Activated effector memory CD4-positive, alpha-beta T cell treated with anti-CD3 and anti-CD28 coated beads, Interleukin-2, amount 50 U/mL, for 16 hours (primary cell): Measurements from ENCODE around the gene PTPN14.
A peak's percentile ranks its signal among the peaks of the same experiment; 100 is the strongest.

Source experiments
- DNase-seq: peaks from one replicate; pipeline ENCODE4 v3.0.0-alpha.2; 2020

The PTPN14 gene

DNA sequence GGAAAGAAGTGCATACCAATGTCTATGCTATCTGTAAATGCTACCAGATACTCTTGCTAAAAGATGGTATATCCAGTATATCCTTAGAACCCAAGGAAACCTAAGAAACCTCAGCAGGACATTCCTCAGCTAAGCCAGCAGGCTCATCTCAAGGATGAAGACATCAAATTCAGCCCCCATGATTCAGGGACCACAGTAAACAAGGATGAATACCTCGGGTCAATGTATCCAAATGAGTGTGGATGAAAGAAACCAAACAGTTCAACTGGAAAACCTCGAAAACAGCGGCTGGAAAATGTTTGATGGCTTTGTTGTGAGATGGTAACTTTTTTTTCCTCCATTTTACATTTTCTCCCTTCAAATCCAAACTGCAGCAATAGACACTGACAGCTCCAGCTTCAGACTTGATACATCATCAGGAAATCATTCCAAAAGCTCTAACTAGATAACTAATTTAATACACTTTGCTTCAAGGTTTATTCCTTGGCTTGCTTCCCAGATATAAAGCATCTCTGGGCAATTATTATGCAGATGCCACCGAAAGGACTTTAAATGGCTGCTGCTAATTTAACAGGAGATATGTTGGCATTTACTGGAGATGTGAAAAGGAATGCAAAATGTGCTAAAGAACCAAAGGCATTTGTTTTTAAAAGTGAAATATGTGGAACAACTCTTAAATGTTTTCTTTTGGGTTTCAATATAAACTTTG is 196.8 kb downstream of the PTPN14 start:
- no peak for DNase-seq

DNA sequence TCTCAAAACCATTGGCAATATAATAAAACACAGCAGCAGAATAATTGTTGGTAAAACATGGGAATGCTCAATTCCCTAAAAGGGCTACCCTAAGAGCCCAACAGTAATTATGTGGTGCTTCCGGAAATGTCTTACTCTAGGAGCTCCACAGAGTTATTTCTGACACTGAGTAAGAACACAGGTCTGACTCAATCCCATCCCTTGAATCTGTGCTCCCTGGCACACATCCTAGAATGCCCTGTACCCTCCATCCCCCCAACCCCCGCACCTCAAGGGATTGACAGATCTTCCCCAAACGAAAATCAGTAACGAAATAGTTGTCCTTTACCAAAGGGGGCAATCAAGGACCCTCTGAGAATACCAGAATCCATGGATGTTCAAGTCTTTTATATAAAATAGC is 198.6 kb downstream of the PTPN14 start:
- no peak for DNase-seq

DNA sequence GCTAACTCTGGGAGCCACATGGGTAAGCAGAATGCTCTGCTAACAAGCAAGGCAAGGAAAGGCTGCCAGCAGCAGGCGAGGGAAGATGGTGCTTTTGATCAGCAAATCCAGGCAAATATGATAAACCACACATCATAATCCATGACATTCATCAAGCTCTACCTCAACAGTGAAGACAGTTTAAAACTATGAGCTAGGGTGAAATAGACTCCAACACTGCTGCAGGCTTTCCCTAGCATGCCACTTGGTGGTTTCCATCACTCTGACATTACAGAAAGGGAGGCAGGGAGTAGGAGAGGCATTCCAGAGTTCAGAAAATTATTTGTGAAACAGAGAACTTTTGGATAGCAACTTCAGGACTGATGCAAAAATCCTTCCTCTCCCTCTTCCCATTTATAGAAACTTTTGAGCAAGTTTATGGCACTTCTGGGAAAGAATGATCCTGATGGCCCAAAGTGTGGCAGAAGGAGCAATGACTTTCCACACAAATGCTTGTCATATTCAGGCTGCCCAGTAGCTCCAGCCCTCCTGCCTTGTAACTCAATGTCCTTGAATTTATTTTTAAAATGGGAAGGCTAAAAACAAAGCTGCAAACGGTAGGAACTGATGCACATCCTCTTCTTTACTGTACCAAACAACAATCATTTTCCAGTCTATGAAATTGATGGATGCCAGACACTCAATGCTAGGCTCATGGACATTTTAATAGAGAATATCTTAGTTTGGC is 199.7 kb downstream of the PTPN14 start:
- DNase-seq = no peak

GRCh38 chr1:214349781-214350180 is 201.6 kb downstream of the PTPN14 start:
- DNase-seq = no peak

DNA sequence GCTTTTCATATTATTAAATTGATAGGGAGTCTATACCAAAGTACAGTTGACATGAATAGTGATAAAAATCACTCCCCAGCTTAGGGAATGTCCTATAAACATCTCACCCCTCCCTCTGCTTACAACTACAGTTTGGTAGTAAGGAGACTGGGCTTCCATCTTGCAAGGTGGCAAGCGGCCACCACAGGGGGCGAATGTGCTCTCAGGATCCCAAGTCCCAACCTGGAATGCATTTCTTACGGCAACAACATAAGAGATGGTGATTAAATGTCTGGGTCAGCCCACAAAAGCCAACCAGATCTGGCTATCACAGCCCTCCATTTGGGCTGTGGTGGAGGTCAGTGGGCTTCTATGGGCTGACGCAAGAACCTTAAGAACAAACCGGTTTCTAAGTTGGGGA is 202.4 kb downstream of the PTPN14 start:
- no peak for DNase-seq

- no peak for DNase-seq
Observed at GRCh38 chr1:214344897-214345296, 206.5 kb downstream of the PTPN14 start.

GRCh38 chr1:214342525-214342924 is 208.9 kb downstream of the PTPN14 start:
- no peak for DNase-seq

GRCh38 chr1:214341932-214342331 is 209.5 kb downstream of the PTPN14 start:
- no peak for DNase-seq

- DNase-seq = no peak
Observed at GRCh38 chr1:214341459-214341858, 209.9 kb downstream of the PTPN14 start.

DNA sequence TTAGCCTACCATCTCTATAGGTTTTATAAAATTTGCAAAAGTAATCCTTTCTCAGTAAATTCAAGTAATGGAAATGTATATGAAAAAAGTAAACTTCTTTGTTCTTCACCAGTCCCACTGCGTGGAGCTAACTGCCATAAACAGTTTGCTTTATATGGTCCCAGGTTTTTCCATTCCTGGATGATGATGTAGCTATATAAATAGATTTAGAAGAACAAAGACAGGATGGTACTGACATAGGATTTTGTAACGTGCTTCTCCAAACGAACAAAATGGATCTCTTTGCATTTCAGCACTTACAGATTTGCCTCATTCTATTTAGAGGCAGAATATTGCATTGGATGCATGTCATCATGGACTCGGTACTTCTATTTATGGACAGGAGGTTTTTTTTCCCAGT is 213.2 kb downstream of the PTPN14 start:
- DNase-seq = no peak

DNA sequence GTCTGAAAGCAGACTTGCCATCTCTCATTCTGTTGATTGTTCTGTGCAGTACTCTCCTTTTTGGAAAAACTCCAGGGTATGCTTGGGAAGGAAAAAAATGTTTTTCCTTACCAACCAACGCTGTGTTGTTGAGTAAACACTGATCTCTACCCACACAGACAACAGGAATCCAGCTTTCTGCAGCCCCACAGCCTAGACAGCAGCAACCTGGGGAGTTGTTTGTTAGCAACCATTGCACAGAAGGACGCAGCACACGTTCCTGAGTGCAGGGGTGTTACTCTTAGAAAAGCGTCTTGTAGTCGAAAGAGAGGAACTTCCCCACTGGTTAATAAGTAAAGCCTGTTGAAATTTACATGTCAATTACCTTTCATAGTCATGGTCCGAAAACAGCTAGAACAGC is 213.9 kb downstream of the PTPN14 start:
- no peak for DNase-seq

- DNase-seq = no peak
Observed at GRCh38 chr1:214337015-214337414, 214.4 kb downstream of the PTPN14 start.

DNA sequence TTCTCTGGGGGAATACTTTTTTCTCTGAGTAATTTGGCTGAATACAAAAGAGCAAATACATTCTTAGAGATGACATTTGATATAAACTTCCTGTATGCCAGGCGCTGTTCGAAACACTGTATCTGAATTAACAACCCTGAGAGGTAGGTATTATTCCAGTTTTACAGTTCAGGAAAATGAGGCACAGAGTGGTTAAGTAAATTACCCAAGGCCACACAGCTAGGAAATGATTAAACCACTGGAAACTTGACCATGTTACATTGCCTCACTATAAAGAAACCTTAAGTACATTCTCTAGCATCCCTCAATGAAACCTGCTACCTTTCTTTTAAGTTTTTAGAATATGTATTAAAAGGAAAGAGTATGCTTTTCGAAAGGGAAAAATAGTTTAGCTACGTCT is 215.8 kb downstream of the PTPN14 start:
- DNase-seq = no peak

DNA sequence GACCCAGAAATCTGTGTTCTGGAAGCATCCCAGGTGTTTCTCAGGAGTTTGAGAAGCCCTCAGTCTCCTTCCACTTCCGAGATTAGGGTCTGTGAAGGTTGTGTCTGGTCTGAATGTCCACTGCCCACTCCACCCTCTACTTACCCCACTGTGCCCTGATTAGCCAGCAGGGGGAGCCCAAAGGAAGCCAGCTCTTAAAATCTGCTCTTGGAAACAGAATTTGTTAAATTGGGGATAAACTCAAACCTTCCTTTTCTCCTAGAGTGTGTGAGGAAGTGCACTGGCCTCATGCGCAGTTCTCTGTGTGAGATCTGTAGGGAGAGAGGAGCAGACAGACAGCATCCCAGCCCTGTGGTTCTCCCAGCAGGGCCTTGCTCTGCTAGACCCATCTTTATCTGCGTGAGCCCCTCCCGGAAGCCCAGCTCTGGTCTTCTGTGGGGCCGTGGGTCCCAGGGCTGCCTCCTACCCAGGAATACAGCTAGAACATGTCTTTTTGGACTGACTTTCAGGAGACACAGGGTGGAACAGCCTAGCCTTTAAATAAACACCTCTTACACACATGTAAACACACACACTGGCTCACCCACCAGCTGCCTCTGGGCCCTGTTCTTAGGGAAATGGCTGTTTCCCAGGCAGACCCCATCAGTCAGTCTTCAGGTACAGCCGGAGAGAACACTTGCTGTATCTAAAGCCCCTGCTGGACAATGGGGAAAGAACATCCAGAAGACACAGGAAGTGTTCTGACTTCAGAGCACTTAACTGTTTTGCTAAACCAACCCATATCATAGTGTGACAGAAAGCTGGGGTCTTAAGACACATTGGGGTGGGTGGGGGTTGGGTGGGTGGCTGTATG is 218.2 kb downstream of the PTPN14 start:
- DNase-seq = peak; percentile 74

DNA sequence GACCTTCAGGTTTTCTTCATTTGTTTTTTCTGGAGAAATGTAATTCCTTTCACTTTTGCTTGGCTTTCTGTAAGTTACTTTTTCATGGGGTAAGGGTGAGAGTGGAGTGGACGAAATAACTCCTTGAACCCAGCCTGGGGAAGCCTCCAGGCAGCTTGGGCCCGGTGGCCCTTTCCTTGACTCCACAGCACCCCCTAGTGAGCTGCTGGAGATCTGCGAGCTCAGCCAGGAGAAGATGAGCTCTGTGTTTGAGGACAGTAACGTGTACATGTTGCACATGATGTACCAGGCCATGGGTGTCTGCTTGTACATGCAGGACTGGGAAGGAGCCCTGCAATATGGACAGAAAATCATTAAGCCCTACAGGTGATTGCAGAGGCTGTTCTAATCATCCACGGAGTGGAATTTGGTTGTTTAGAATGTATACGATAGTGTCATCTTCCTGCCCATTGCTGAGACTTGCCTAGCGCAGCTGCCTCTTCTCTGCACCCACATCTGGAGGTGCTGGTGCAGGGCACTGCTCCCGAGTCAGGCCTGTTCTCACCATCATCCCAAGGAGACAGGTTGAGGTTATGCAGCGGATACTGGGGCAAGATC is 219.5 kb downstream of the PTPN14 start:
- peak; percentile 77 for DNase-seq

- DNase-seq = no peak
Observed at GRCh38 chr1:214331180-214331579, 220.2 kb downstream of the PTPN14 start.

DNA sequence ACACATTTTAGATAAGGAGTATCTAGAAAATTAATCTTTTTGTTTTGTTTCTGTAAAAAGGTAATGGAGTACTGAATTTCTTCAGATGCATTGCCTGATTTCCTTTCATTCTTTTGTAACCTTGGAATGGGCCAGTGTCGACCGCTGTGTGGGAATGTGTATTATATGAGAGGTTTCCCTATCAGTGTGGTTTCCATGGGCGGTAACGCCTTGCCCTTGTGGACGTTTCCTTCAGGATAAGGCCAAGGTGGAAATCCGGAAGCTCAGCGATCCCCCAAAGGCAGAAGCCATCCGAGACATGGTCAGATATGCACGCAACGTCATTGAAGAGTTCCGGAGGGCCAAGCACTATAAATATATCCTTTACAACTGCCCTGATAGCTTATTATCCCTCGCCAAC is 220.7 kb downstream of the PTPN14 start:
- DNase-seq = no peak

GRCh38 chr1:214330222-214330621 is 221.2 kb downstream of the PTPN14 start:
- DNase-seq = no peak

DNA sequence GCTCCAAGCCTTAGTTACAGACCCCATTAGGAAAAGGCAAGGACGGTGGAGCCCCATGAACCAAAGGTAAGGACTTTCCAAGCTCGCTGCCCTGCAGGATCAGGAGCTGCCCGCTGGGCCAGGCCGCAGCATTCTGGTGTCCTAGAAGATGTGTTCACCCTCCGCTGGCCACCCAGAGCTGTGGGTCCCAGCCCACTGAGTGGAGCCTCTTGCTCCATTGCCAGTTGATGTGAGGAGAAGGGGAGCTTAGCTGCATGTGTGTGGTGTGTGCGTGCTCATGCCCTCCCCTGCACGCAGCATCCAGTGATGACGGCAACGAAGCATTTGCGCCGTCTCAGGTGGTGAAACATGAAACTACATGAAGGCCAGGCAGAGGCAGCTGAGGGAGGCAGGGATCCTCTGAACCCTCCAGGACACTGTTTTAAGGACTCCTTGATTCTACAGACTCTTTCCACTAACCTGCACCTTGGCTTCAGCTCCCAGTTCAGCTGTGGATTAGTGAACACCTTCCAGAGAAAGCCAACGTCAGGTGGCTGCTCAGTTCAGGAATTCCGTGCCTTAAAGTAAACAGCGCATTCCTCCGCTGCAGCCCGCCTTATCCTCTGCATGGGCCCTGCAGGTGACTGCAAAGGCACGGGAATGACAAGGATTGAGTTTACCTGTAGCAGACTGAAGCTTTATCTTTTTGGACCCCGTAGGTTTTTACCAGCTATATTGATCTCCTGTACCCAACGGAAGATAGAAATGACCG is 221.8 kb downstream of the PTPN14 start:
- DNase-seq = no peak

DNA sequence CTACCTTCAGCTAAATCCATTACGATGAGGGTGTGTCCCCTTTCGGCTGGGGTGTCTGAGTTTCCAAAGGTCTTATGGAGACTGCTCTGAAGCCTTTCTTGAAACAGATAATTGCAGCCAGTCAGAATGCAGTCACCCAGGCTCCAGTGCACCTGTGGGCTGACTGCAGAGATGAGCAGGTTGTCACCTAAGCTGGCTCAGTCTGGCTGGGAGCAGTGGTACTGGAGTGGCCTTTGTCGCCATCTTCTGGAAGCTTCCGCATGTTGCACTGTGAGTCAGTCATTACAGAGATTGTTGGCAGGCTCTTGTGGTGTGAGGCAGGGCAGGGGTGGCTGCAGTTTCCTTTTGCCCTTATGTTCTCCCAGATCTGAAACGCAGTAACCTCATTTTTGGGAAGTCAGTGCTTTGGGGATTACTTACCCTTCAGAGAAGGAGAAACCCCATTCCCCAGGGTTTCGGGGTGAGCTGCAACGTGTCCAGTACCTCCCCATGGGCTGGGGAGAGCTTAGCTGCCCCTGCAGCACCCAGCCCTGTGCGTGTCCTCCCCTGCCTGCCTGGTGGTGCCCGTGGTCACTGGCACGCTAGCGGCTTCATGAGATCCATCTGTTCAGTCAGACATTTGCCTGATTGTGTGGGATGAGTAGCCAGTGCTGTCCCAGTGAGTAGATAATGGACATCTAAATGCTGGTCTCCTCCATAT is 222.5 kb downstream of the PTPN14 start:
- peak; percentile 90 for DNase-seq

DNA sequence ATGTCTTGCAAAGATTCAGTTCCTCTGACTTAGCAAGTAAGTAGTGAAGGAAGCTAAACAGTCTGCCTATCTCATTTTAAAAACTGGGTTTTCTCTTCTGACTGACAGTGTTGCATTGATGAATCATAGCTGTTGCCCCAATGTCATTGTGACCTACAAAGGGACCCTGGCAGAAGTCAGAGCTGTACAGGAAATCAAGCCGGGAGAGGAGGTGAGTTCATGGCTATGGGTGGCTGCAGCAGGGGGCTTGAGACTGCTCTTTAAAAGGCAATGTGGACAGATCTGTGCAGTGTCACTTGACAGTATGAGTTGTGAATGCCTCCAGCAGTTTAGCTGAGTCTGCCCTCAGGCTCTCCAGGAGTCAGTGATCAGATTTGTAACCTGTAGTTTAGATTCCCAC is 223.9 kb downstream of the PTPN14 start:
- no peak for DNase-seq

DNA sequence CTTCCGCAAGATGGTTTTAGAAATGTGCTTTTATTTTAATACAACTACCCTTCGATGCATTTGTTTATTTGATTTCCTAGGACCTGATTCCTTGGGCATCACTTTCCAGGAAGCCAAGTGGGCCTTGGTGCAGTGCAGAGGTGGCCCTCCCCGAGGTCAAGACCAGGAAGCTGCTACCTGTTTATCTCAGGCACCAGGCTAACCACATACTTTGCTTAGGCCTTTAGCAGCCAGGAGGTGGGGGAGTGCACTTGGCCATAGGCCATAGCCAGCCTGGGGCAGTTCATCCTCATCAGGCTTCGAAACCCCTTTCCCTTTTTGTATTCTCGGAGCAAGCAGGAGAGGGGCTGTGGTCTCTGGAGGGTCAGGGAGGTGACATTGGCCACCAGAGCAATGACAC is 225.0 kb downstream of the PTPN14 start:
- no peak for DNase-seq
